Stimulated activated CD4-positive, alpha-beta T cell treated with anti-CD3 and anti-CD28 coated beads, Interleukin-12 subunit alpha, Interleukin-12 subunit beta, amount 100 ng/mL, for 4 hours (primary cell): Measurements from ENCODE around the gene PFKFB1.

Source experiments
- DNase-seq: peaks from one replicate; pipeline ENCODE4 v3.0.0-alpha.2; 2020

The PFKFB1 gene

DNA sequence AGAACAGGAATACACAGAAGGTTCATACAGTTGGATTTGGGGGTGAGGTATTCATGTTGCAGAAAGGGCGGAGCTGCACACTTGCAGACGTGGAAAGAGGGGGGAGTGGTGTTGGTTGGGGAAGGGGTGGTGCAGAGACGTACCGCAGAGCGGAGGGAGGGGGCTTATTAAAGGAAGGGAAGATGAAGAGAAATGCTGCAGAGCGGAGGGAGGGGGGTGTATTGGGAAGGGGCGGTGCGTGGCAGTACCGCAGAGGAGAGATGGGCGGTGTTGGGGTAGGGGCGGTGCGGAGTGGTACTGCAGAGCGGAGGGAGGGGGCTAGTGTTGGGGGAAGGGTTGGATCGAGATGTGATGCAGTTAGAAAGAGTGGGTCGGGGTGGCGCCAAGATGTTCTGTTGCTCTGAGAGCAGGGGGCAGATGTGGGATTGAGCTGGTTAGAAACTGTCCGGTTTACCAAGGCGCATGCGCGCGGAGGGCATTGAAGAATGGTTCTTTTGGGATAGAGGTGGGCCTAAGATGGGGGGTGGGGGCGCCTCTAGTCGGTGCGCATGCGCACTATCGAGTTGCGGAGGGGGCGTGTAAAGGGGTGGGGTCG lies 72.5 kb downstream of the PFKFB1 start:
- DNase-seq, result peak; percentile 58

- DNase-seq, result no peak
These were observed 73.2 kb downstream of the PFKFB1 start, which contains the start of gene TRO for GRCh38 chrX:54920610-54921426. Gene TRO, plus strand, starts transcription at chrX:54920824. Its CDS starts 1,423 bp downstream, at chrX:54922247.

GRCh38 chrX:54909941-54910340 lies 84.0 kb downstream of the PFKFB1 start:
- no peak for DNase-seq

DNA sequence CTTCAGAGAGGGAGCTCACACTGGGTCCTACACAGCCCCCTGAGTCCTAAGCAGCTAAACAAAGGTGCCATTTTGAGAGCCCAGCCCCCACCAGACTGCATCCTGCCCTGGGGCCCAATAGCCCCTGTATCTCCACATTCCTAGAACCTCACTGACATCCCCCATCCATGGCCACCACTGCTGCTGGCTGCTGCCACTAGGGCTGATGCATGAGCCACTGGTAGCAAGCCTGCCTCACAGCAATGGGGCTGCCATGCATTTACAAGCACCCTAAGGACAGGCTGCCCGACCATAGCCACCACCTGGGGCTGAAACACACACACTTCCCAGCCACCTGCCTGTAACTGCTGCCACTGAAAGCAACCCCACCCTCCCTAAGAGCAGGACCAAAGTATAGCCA lies 99.8 kb downstream of the PFKFB1 start:
- no peak for DNase-seq

- peak; percentile 3 for DNase-seq
These were observed 102.4 kb downstream of the PFKFB1 start for GRCh38 chrX:54891573-54891972.

- DNase-seq, result no peak
These were observed 108.2 kb downstream of the PFKFB1 start for GRCh38 chrX:54885740-54886139.
